HG03571 (cell line): ENCODE measurements around the gene CDC42EP3.

Experiments
- ATAC-seq: cut with Tn5 transposase; IDR thresholded peaks from one replicate; pipeline ENCODE4 v1.9.1; 2021; ENCODE audit not compliant: unreplicated experiment

Gene CDC42EP3

DNA sequence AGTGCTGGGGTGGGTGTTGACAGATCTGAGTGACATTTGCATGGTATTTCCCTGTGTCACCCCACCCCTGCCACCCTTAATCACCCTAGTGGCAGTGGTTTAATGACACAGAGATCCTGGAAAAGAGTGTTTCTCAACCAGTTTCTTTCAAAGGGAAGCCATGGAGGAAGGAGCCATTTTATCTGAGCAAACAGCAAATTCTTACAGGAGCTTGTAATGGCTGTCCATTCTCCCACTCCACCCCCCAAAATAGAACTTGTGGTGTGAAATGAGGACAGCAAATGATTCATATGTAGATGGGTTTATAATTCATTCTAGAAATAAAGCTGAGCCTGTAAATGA lies 51.5 kb downstream of the CDC42EP3 start:
- ATAC-seq, result no peak

DNA sequence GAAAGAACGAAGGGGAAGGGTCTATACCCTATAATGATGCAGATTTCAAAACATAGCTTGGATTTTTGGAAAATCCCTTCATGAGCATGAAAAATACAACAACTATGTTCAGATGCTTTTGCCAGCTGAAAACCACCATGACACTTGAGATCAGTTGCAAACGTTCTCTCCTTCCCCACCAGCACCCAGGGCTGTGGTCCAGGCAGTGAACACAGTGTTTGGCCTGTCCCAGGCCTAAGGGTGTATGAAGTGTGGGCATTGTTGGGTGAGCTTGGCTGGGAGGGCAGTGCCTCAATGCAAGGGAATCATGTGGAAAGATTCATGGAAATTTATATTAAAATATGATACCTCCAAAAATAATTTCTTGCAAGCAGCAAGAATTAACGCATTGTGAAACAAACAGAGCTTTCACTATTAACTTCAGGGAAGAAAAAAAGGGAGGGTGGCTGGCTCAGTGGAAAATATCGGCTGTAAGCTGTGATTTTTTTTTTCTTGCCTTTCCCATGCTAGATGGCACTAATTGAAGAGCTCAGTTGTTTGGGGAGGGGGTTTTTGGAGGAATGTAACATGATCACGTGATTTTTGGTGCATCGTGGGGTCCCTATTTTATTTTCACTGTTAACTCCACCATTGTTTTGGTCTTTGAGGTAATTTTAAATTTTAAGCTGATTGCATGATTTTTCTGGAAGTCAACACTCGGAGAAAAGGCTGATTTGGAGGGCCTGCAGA lies 52.0 kb downstream of the CDC42EP3 start:
- ATAC-seq, result no peak

DNA sequence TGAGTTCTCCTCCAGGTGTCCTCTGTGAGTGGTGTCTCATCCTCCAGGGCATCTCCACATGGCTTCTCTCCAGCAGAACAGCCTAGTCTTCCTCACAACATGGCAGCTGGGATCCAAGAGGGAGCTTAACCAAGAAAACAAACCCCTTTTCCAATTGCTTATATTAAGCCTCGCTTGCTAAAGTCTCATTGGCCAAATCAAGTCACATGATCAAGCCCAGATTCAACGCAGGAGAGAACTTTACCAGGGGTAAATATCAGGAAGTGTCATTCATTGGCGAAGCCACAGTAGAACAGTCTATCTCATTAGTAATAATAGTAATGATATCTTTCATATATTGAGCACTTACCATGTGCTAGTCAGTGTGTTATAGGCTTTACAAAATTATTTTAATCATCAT lies 53.1 kb downstream of the CDC42EP3 start:
- no peak for ATAC-seq

DNA sequence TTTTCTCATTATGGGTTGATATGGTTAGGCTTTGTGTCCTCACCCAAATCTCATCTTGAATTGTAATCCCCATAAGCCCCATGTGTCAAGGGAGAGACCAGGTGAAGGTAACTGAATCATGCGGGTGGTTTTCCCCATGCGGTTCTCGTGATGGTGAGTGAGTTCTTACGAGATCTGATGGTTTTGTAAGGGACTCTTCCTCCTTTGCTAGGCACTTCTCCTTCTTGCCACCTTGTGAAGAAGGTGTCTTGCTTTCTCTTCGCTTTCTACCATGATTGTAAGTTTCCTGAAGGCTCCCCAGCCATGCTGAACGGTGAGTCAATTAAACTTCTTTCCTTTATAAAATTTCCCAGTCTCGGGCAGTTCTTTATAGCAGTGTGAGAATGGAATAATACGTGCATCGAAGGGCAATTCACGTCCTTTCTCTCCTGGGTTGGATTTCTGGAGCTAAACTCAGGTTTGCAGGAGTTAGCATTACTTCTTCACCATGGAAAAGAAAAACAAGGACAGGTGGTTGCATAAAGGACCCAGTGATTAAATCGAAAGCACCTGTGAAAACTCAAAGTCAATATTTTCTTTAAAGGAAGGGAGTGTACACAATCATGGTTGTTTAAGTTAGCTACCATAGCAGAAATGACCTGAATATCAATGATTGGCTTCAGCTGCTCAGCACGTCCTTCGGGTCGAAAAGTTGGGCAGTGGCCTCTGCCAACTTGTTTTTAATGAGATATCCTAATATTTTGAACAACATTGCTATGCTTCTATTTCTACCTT lies 54.1 kb downstream of the CDC42EP3 start:
- no peak for ATAC-seq

DNA sequence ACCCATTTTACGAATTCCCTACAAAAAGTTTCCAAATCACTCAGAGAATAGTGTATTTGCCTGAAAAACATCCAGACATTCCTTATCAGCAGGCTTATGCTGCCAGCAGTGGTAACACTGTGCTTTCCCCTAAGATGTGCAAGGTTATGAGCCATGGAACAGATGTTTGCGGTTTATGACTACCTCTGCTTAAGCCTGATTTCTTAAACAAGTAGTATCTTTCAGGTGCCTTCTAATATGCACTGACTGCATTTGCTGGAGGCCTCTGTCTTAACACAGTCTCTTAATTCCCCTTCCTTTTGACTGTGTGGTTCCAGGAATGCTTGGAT lies 54.8 kb downstream of the CDC42EP3 start:
- ATAC-seq, result no peak

DNA sequence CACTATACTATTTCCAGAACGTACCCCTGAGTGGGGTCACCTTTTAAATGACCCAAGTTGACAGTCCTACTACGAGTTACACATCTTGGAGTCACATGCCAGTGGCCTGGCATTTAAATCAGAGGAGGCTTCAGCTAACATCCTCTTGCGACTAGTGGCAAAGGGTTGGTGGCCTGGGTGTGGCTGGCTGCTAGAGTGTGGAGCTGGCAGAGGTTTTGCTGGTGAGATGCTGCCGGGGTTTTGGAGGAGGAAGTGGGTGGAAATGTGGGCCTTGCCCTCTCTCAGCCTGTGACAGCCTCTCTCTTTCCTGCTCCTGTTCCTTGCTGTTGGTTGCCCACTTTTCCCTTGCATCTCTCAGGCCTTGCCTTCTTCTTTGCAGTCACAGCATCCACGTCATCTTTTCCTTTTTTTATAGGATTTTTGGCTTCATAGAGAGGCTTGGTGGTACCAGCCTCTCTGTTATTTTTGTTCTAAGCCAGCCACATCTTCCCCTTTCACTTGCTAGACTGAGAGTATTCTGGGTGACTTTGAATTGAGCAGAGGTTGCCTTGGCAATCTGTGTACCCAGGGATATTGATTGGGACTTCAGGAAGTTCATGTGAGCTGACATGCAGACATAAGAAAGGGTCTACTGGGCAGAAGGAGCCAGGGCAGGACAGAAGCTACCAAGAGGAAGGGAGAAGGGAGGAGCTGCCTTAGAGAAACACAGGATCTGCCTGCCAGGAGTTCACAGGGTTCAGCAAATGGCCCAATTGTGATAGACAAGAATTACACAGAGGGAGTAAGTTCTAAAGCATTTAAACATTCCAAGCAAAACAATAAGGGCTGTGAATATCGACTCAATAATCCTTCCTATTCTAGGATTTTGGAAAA lies 55.4 kb downstream of the CDC42EP3 start:
- no peak for ATAC-seq

DNA sequence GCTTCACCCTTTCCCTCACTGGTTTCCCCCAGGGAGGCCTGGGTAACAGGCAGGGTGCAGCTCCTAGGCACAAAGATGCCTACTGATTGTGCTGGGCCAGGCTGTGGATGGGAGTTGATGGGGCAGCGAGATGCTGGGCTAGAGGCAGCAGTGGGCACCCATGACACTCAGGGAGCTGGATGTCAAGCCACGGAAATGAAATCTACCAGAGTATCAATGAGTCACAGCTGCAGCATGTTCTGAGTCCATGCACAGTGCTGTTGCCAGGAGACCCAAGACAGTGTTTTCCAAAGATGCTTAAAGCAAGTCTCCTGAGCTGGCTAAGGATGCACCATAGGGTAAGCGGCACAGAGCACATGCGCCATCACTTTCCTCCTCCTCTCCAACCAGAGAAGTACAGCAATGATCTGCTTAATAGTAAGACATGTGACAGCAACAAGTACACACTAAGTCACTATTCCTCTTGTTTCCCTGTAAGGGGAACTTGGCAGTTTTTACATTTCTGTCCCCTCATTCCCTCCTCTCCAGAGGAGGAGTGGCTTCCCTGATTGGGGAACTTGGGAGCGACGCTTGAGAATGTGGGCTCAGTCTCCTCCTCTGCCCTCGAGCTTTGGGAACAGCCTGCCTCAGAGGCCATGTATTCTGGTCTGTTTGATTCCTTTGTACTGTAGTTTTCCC lies 57.2 kb downstream of the CDC42EP3 start:
- no peak for ATAC-seq

DNA sequence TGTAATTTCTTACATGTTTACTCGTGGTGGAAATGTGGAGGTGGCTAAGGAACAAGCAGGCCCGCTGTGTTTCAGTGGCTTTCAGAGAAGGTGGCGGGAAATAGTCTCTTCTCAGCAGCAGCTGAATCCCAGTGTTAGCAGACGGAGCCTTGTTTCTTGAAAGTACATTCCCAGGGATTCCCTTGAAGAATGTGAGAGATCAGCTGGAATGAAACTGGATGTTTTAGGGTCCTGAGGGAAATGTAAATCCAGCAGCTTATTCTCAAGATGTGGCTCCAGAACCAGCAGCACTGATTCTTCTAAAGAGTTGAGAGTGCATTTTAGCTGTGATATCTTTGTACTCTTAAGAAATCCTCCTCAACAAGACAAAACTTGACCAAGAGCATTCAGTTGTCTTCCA lies 59.1 kb downstream of the CDC42EP3 start:
- no peak for ATAC-seq

DNA sequence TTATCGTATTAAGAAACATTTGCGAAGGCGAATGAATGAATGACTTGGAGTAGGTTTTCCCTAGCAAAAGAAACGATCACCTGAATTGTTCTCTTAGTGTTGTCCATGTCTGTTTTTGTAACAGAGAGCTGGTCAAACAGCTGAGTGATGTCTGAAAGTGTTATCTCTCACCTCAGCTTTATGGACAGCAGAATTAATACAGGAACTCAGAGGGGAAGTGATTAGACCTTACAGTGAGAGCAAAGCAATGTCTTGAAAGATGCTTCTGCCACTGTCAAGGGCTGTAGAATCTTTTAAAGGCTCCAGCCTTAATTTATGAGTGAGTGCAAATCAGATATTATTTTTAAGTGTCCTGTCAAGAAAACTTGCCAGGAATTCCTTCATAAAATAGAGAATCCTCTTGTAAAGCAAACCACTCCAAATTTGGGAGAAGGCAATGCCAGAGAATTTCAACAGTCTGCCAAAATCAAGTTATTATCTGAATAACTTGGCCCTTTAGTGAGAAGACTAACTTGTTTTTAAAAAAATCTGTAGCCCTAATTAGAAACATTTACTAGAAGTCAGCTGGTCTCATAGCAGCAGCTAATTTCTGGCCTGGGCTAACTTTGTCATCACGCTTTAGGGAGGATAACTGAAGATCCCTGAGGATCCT lies 60.7 kb downstream of the CDC42EP3 start:
- no peak for ATAC-seq

DNA sequence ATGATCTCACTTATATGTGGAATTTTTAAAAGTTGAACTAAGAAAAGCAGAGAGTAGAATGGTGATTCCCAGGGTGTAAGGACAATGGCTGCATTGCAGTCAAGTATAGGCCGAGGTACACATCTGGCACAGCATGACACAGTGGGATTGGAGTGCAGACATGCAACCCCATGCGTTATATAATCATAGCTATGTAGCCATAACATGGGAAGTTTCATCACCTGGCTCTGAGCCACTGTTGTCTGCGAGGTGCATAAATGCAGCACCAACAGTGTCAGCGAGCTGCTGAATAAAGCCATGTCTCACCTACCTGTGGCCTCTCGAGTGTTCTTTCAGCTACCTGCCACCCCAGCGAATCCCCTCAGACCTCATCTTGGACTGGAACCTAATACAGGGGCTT lies 61.7 kb downstream of the CDC42EP3 start:
- ATAC-seq, result no peak

DNA sequence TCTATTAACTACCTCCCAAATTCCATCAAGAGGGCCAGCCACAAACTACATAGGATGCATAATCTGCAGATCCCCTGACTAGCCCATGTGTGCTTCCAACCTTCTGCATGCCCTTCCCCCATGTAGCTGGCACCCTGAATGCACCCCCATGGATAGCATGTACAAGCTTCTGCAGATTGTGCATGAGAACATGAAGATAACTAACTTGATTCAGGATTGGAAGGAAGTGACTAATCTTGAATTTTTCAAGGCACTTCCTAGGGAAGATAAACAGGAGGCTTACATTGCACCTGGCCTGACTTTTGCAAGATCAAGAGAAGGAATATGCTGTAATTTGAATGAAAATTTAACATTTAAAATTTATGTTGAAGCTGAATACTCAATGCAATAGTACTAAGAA lies 66.7 kb downstream of the CDC42EP3 start:
- no peak for ATAC-seq

DNA sequence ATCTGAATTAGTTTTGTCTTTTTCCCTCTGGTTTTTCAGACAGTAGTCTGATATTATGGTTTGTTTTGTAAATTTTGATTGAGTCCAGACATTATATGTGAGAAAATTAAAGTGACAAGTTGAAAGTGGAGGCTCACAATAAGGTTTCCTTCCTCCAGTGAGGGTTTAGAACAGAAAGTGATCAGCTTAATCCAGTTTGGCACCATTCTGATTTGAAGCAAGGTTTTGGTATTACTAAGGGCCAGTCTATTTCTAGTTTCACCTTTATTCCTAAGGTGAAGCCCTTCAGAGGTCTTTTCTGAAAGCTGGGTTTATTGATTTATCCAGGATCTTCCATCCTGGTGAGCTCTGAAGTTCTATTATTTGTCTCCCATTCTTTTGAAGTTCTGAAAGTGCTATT lies 68.7 kb downstream of the CDC42EP3 start:
- ATAC-seq, result no peak

DNA sequence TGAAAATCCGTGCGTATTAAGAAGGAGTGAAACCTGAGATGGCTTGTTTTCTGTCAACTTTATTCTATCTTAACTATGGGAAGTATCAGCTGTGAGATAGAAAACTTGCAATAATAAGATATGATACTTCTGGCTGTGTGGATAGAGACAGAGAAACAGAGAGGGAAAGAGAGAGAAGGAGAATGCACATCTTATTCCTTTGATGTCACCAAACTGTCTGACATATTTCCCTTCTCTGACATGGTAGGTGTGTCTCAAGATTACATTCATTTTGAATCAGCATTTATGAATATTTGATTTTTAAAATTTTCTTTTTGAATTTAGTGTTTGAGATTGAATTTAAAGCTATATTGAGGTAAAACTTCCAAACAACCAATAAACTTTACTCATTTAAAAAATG lies 69.4 kb downstream of the CDC42EP3 start:
- ATAC-seq, result no peak

DNA sequence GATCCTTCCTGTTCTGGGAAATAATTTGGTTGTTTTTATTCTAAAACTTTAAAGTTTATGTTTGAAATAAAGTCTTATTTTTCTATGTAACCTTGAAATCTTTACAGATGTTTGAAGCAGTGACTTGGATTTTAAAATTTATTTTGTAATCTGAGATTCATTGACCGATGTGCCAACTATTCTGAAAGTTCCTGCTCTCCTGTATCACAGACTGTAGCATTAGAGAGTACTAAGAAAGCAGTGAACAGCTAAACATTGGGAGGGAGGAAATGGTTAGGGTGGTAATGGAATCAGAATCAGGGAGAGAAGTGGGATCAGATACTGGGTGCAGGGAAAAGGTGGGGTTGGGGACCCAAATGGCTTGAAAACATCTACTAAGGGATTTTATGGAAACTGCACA lies 69.9 kb downstream of the CDC42EP3 start:
- no peak for ATAC-seq

DNA sequence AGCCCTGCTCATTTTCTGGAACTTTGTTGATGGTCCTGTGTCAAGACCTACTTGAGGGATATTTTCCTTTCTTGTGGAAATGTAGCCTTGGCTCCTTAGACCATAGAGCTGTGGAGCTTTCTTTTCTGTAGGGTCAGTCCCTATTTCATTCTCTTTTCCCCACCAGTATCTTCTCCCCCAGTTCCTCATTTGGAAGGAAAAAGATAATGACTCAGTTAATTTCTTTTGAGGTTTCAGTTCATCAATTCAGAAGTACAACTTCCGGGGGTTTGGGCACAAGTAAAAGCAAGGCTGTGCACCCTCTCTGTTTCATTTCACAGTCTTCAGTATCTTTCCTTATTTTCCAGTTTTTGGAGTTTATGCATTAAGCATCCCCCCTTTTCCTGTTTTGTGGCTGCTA lies 70.7 kb downstream of the CDC42EP3 start:
- ATAC-seq, result peak; percentile 59

DNA sequence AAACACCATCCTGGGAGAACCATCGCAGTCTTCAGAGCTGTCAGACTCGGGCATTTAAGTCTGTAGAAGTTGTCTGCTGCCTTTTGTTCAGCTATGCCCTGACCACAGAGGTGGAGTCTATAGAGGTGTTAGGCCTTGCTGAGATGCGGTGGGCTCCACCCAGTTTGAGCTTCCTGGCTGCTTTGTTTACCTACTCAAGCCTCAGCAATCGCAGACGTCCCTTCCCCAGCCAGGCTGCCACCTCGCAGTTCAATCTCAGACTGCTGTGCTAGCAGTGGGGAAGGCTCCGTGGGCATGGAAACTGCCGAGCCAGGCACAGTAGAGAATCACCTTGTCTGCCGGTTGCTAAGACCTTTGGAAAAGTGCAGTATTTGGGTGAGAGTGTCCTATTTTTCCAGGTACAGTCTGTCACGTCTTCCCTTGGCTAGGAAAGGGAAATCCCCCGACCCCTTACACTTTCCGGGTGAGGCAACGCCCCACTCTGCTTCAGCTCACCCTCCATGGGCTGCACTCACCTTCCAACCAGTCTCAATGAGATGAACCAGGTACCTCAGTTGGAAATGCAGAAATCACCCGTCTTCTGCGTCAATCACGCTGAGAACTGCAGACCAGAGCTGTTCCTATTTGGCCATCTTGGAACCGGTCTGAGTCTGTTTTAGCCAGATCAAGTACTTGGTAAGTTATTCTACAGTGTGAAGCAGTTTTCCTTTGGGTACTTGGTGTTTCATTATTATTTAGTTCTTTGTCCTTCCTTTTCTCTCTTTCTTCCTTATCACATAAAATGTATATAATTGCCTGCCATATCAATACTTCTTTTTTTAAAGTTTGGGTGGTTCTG lies 71.5 kb downstream of the CDC42EP3 start:
- no peak for ATAC-seq

DNA sequence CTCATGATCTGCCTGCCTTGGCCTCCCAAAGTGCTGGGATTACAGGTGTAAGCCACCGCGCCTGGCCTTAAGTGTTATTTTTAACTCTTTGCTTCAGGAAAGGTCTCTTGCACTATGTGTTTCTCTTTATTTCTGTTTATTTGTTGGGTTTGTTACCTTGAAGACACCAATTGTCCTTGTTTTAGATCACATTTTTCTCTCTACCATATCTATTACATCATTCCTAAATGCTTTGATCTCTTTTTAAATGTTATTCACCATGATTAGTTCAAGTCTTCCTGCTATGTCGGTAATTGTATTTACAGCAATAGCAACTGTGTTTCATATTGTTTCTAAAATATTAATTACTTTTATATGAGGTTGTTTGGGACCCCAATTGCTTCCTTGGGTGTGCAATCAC lies 77.7 kb downstream of the CDC42EP3 start:
- no peak for ATAC-seq

DNA sequence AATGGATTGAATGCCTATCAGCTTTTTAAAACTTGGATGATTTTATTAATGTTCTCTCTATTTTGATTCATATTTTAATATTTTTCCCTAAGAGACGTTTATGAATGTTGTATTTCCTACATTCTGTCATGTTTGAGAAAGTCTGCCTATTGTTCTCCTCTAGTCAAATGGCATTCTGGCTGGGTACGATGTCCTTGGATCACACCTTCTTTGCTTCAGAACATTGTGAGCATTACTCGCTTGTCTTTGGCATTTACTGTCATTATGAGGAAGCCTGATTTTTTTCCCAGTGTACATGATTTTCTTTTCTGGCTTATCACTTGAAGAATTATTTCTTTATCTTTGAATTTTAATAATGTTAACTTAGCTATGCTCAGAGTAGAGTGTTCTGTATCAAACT lies 78.4 kb downstream of the CDC42EP3 start:
- no peak for ATAC-seq
